Activated naive CD8-positive, alpha-beta T cell treated with anti-CD3 and anti-CD28 coated beads, Interleukin-2, amount 50 U/mL, for 24 hours (primary cell): ENCODE measurements around the gene NOP10.
A peak's percentile ranks its signal among the peaks of the same experiment; 100 is the strongest.
"Not testable (repeated sequence)": the region's sequence is repeated elsewhere in the genome, so short reads cannot be mapped to it uniquely, and the experiment has no call there.

ENCODE experiments used
- ATAC-seq: fragments of 150-1000 bp; cut with Tn5 transposase; one replicate; pipeline ENCODE4 v1.10.0; 2021
- DNase-seq: peaks from one replicate; pipeline ENCODE4 v3.0.0; 2021
- H3K27ac Mint-ChIP-seq: one replicate; pipeline ENCODE4 v1.8.0; 2021; ENCODE audit warnings: mild to moderate bottlenecking, mixed read lengths
- H3K27me3 Mint-ChIP-seq: one replicate; pipeline ENCODE4 v1.8.0; 2021; ENCODE audit warnings: mixed read lengths
- H3K36me3 Mint-ChIP-seq: one replicate; pipeline ENCODE4 v1.8.0; 2021; ENCODE audit warnings: low read depth, mixed read lengths
- H3K4me1 Mint-ChIP-seq: one replicate; pipeline ENCODE4 v1.8.0; 2021; ENCODE audit warnings: mixed read lengths
- H3K4me3 Mint-ChIP-seq: one replicate; pipeline ENCODE4 v1.8.0; 2021; ENCODE audit warnings: mild to moderate bottlenecking, moderate library complexity, mixed read lengths
- H3K9me3 Mint-ChIP-seq: one replicate; pipeline ENCODE4 v1.8.0; 2021; ENCODE audit warnings: mixed read lengths

Gene NOP10

GRCh38 chr15:34347951-34348638 lies 5.2 kb upstream of the NOP10 start:
- Mint-ChIP-seq H3K36me3 (peaks cover 3% of the 10 kb centered on the region), H3K27ac (no peak overlapping the region), H3K4me1 (no peaks in the 10 kb centered on the region), H3K27me3 (no peaks in the 10 kb centered on the region), H3K4me3 (no peak overlapping the region), H3K9me3 (no peaks in the 10 kb centered on the region)
- no peak for ATAC-seq
- DNase-seq, result no peak

- not testable (repeated sequence) for H3K27ac Mint-ChIP-seq, DNase-seq, H3K9me3 Mint-ChIP-seq, ATAC-seq, H3K4me3 Mint-ChIP-seq, H3K27me3 Mint-ChIP-seq
- Mint-ChIP-seq H3K36me3 (peaks cover 26% of the 10 kb centered on the region), H3K4me1 (peaks cover 31% of the 10 kb centered on the region)
Observed at GRCh38 chr15:34342213-34342736, 661 bp downstream of the NOP10 start.

- Mint-ChIP-seq H3K4me3 (no peak overlapping the region), H3K4me1 (peaks cover 37% of the 10 kb centered on the region), H3K36me3 (peaks cover 26% of the 10 kb centered on the region), H3K9me3 (no peaks in the 10 kb centered on the region), H3K27ac (no peak overlapping the region), H3K27me3 (no peaks in the 10 kb centered on the region)
- DNase-seq, result no peak
- no peak for ATAC-seq
Observed at GRCh38 chr15:34341381-34342212, 1.3 kb downstream of the NOP10 start.

- Mint-ChIP-seq H3K4me1 (peaks cover 53% of the 10 kb centered on the region), H3K27me3 (no peaks in the 10 kb centered on the region), H3K4me3 (no peak overlapping the region), H3K36me3 (peaks cover 26% of the 10 kb centered on the region), H3K27ac (peak overlapping the region; percentile 68), H3K9me3 (no peaks in the 10 kb centered on the region)
- ATAC-seq (no peak), DNase-seq (no peak)
Observed at GRCh38 chr15:34339946-34340345, 3.0 kb downstream of the NOP10 start.

- Mint-ChIP-seq H3K4me3 (peak overlapping the region; percentile 88), H3K27ac (peak overlapping the region; percentile 73)
Observed at GRCh38 chr15:34338347-34338746, 4.6 kb downstream of the NOP10 start.

GRCh38 chr15:34337557-34338306 lies 5.2 kb downstream of the NOP10 start, which contains the start of gene SLC12A6:
Gene SLC12A6, minus strand, starts transcription at chr15:34337781. Its CDS starts 1,101 bp downstream, at chr15:34336680.
- Mint-ChIP-seq H3K4me3 (peak within 1 kb of the TSS; percentile 88), H3K27ac (peak within 1 kb of the TSS; percentile 93), H3K4me1 (peaks cover 75% of the 10 kb centered on the region), H3K27me3 (no peaks in the 10 kb centered on the region), H3K9me3 (no peaks in the 10 kb centered on the region), H3K36me3 (peaks cover 26% of the 10 kb centered on the region)
- DNase-seq (peak; percentile 93), ATAC-seq (peak; percentile 82)

More at GRCh38 chr15:34338347-34338746, 4.6 kb downstream of the NOP10 start:
- Mint-ChIP-seq H3K4me1 (peaks cover 69% of the 10 kb centered on the region), H3K9me3 (no peaks in the 10 kb centered on the region), H3K27me3 (no peaks in the 10 kb centered on the region), H3K36me3 (peaks cover 26% of the 10 kb centered on the region)
- DNase-seq (no peak), ATAC-seq (no peak)

- H3K4me3 Mint-ChIP-seq, result peak overlapping the region; percentile 88
- peak; percentile 1 for ATAC-seq
- H3K9me3 Mint-ChIP-seq, result no peaks in the 10 kb centered on the region
- peaks cover 26% of the 10 kb centered on the region for H3K36me3 Mint-ChIP-seq
- DNase-seq, result peak; percentile 41
- H3K27ac Mint-ChIP-seq, result peak overlapping the region; percentile 93
- no peaks in the 10 kb centered on the region for H3K27me3 Mint-ChIP-seq
- H3K4me1 Mint-ChIP-seq, result peaks cover 82% of the 10 kb centered on the region
Observed at GRCh38 chr15:34336991-34337556, 5.9 kb downstream of the NOP10 start.

GRCh38 chr15:34336231-34336990 lies 6.5 kb downstream of the NOP10 start:
- H3K4me1 Mint-ChIP-seq, result peaks cover 83% of the 10 kb centered on the region
- DNase-seq (no peak), ATAC-seq (no peak)
- peak overlapping the region; percentile 93 for H3K27ac Mint-ChIP-seq
- peaks cover 19% of the 10 kb centered on the region for H3K36me3 Mint-ChIP-seq
- no peaks in the 10 kb centered on the region for H3K27me3 Mint-ChIP-seq
- peak overlapping the region; percentile 88 for H3K4me3 Mint-ChIP-seq
- H3K9me3 Mint-ChIP-seq, result no peaks in the 10 kb centered on the region

- H3K4me1 Mint-ChIP-seq, result peaks cover 82% of the 10 kb centered on the region
- peaks cover 10% of the 10 kb centered on the region for H3K36me3 Mint-ChIP-seq
- H3K4me3 Mint-ChIP-seq, result peak overlapping the region; percentile 88
- ATAC-seq (peak; percentile 9), DNase-seq (no peak)
- H3K9me3 Mint-ChIP-seq, result no peaks in the 10 kb centered on the region
- H3K27ac Mint-ChIP-seq, result peak overlapping the region; percentile 93
- no peaks in the 10 kb centered on the region for H3K27me3 Mint-ChIP-seq
Observed at GRCh38 chr15:34335176-34336032, 7.5 kb downstream of the NOP10 start.

GRCh38 chr15:34334672-34335071 lies 8.3 kb downstream of the NOP10 start:
- Mint-ChIP-seq H3K4me3 (peak overlapping the region; percentile 88), H3K9me3 (no peaks in the 10 kb centered on the region), H3K36me3 (peaks cover 3% of the 10 kb centered on the region), H3K4me1 (peaks cover 80% of the 10 kb centered on the region), H3K27ac (peak overlapping the region; percentile 93), H3K27me3 (no peaks in the 10 kb centered on the region)
- DNase-seq (no peak), ATAC-seq (no peak)

GRCh38 chr15:34332553-34333120 lies 10.3 kb downstream of the NOP10 start:
- Mint-ChIP-seq H3K27ac (peak overlapping the region; percentile 82), H3K27me3 (no peaks in the 10 kb centered on the region), H3K9me3 (no peaks in the 10 kb centered on the region), H3K36me3 (no peaks in the 10 kb centered on the region), H3K4me1 (peaks cover 92% of the 10 kb centered on the region), H3K4me3 (peak overlapping the region; percentile 26)
- no peak for ATAC-seq
- no peak for DNase-seq

GRCh38 chr15:34331809-34332208 lies 11.1 kb downstream of the NOP10 start:
- Mint-ChIP-seq H3K4me3 (peak overlapping the region; percentile 26), H3K9me3 (no peaks in the 10 kb centered on the region), H3K27me3 (no peaks in the 10 kb centered on the region), H3K27ac (peak overlapping the region; percentile 82), H3K4me1 (peaks cover 95% of the 10 kb centered on the region), H3K36me3 (no peaks in the 10 kb centered on the region)
- ATAC-seq (peak; percentile 75), DNase-seq (no peak)
